Measurements from ENCODE around the gene GALNT2.

GALNT2 gene

DNA sequence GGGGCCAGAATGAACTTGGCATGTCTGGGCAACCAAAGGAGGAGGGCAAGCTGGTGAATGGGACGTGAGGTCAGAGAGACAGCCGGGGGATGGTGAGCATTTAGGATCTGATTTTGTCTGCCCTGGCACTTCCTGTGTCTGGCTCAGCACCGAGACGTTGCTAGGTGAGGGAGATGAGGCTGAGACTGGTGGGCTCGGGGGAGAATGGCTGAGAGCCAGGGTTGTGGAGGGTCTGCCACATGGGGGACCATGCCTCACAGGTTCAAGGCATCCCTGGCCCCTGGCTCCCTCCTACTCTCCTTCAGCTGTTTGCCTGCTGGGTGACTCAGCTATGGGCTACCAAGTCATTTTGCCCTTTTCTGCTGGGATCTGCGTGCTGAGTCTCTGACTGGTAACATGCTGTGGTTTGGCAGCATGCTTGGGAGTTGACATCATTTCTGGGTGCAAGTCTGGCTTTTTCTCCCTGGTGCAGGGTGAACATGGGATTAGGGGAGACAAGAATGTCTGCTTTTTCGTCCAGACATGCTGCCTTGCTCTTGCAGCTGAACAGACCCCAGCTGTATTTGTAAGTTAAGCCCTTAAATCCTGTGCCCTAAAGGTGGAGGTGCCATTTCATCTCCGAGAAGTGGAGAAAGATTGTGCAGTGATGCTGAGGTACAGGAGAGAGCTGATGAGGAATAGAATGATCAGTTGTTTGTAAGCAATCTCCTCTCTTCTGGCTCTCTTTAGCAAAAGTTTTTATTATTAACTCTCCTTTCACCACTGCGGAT, 17.6 kb downstream of the GALNT2 start:
- Histone ChIP-seq H3K27ac (ENCODE audit: low read depth, low read length) (no peak overlapping the region), H3K4me3 (ENCODE audit: insufficient read depth, low read length, poor library complexity, severe bottlenecking) (no peak overlapping the region), H3K27me3 (ENCODE audit: low read length) (no peaks in the 10 kb centered on the region), H2AFZ (ENCODE audit: low read depth, low read length, severe bottlenecking) (no peak overlapping the region), H3K9me3 (ENCODE audit: insufficient read depth, low read length) (peaks cover 7% of the 10 kb centered on the region; the same call in 1 of the 2 replicates), H3K9ac (ENCODE audit: low read length) (no peak overlapping the region), H3K4me2 (ENCODE audit: low read depth, low read length, poor library complexity, severe bottlenecking) (no peak overlapping the region), H4K20me1 (ENCODE audit: low read depth, low read length) (no peaks in the 10 kb centered on the region; the same call in 1 of the 2 replicates), H3F3A (ENCODE audit: insufficient read depth) (peaks cover 4% of the 10 kb centered on the region; the same call in 1 of the 2 replicates), H3K79me2 (ENCODE audit: insufficient read depth, low read length) (no peaks in the 10 kb centered on the region; the same call in 1 of the 2 replicates), H3K36me3 (ENCODE audit: low read length) (no peaks in the 10 kb centered on the region), H3K9me2 (replicated peaks; ENCODE audit: insufficient read depth, low read length) (no peaks in the 10 kb centered on the region)
- TF ChIP-seq EZH2phosphoT487 (conservative IDR thresholded peaks at IDR 0.05; ENCODE audit: low read length), result no peak
- TF ChIP-seq CTCF (IDR thresholded peaks at IDR 0.05; ENCODE audit: insufficient read depth, low read length, poor library complexity, severe bottlenecking), result no peak

DNA sequence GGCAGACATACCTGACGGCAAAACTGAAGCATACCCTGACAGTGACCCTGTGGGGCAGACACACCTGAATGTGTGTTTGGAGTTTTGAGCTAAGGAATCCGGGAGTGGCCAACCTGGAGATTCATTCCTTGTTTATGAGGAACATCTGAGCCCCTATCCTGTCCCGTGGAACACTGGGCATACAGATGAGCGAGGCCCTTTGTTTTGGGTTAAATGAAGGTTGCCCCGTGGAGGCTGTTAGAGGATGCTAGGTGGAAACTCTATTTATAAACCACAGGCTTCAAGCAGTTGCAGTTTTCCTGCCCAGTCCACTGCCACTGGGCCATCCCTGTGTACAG, 18.1 kb downstream of the GALNT2 start:
- TF ChIP-seq EZH2phosphoT487 (conservative IDR thresholded peaks at IDR 0.05; ENCODE audit: low read length) (no peak), CTCF (IDR thresholded peaks at IDR 0.05; ENCODE audit: insufficient read depth, low read length, poor library complexity, severe bottlenecking) (no peak)
- Histone ChIP-seq H3K9me3 (ENCODE audit: insufficient read depth, low read length) (peaks cover 7% of the 10 kb centered on the region; the same call in 1 of the 2 replicates), H3K4me3 (ENCODE audit: insufficient read depth, low read length, poor library complexity, severe bottlenecking) (no peak overlapping the region), H4K20me1 (ENCODE audit: low read depth, low read length) (no peaks in the 10 kb centered on the region; the same call in 1 of the 2 replicates), H3K9ac (ENCODE audit: low read length) (no peak overlapping the region), H3K9me2 (replicated peaks; ENCODE audit: insufficient read depth, low read length) (no peaks in the 10 kb centered on the region), H3F3A (ENCODE audit: insufficient read depth) (peaks cover 4% of the 10 kb centered on the region; the same call in 1 of the 2 replicates), H3K4me2 (ENCODE audit: low read depth, low read length, poor library complexity, severe bottlenecking) (no peak overlapping the region), H3K27me3 (ENCODE audit: low read length) (no peaks in the 10 kb centered on the region), H3K27ac (ENCODE audit: low read depth, low read length) (no peak overlapping the region), H3K79me2 (ENCODE audit: insufficient read depth, low read length) (no peaks in the 10 kb centered on the region; the same call in 1 of the 2 replicates), H3K36me3 (ENCODE audit: low read length) (no peaks in the 10 kb centered on the region), H2AFZ (ENCODE audit: low read depth, low read length, severe bottlenecking) (no peak overlapping the region)

DNA sequence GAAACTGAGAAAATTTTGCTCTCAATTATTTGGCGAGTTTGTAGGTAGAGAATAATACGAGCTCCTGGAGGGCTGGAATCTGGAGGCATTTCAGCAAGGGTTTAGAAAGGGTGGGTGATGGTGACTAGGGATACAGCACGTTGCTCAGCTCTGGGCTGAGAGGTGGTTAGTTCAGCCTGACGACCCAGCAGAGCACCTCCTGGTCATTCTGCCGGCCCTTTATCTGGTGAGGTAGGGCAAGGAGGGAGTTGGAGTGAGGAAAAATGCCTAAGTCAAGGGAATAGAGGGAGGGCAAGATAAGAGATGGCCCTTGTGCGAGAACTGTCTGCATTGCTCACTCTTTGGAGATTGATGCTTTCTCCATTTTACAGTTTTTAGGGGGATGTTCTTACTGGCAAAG, 19.1 kb downstream of the GALNT2 start:
- H4K20me1 ChIP-seq (ENCODE audit: low read depth, low read length), result no peaks in the 10 kb centered on the region; the same call in 1 of the 2 replicates
- H3K36me3 ChIP-seq (ENCODE audit: low read length), result no peaks in the 10 kb centered on the region
- no peak overlapping the region for H3K27ac ChIP-seq (ENCODE audit: low read depth, low read length)
- H3K79me2 ChIP-seq (ENCODE audit: insufficient read depth, low read length), result no peaks in the 10 kb centered on the region; the same call in 1 of the 2 replicates
- H2AFZ ChIP-seq (ENCODE audit: low read depth, low read length, severe bottlenecking), result no peak overlapping the region
- no peak overlapping the region for H3K9ac ChIP-seq (ENCODE audit: low read length)
- H3K9me2 ChIP-seq (replicated peaks; ENCODE audit: insufficient read depth, low read length), result no peaks in the 10 kb centered on the region
- H3K4me2 ChIP-seq (ENCODE audit: low read depth, low read length, poor library complexity, severe bottlenecking), result no peak overlapping the region
- H3K4me3 ChIP-seq (ENCODE audit: insufficient read depth, low read length, poor library complexity, severe bottlenecking), result no peak overlapping the region
- peaks cover 4% of the 10 kb centered on the region; the same call in 1 of the 2 replicates for H3F3A ChIP-seq (ENCODE audit: insufficient read depth)
- H3K27me3 ChIP-seq (ENCODE audit: low read length), result no peaks in the 10 kb centered on the region
- TF ChIP-seq EZH2phosphoT487 (conservative IDR thresholded peaks at IDR 0.05; ENCODE audit: low read length) (no peak), CTCF (IDR thresholded peaks at IDR 0.05; ENCODE audit: insufficient read depth, low read length, poor library complexity, severe bottlenecking) (no peak)
- H3K9me3 ChIP-seq (ENCODE audit: insufficient read depth, low read length), result peaks cover 7% of the 10 kb centered on the region; the same call in 1 of the 2 replicates
